ENCODE data around the gene GIMAP7. TPM values are rescaled to one million over a fixed set of nuclear protein-coding genes. Genes with fewer than 3 reads are reported as not detected.

GIMAP7 gene
- total RNA-seq, 2 donors from 2014 or later: 3.6 to 5.7 TPM

DNA sequence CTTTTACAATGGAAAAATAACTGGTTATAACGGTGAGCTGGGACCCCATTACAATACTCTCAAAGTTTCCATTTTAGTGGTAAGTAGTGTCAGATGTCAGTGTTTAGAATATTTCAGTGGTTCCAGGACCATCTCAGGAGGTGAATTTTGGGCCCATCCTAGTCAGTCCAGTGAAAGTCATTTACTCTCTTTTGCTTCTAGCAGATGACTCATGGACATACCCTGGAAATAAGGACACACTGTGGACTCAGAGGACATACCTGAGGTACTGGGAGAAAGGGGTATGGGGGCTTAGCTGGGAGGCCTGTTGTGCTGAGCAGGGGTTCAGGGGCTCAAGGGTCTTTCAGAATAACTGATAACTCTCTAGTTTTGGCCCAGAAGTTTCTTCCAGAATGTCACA, 51.9 kb downstream of the GIMAP7 start:
- Histone ChIP-seq H3K4me3 (no peak overlapping the region), H3K27me3 (no peaks in the 10 kb centered on the region)
- intact Hi-C loops (cut with DNase I): no loop called here

GRCh38 chr7:150567169-150567568, 52.5 kb downstream of the GIMAP7 start, which contains the start of gene GIMAP4:
TSS of gene GIMAP4 (plus strand) at chr7:150567390. CDS start at chr7:150569902, 2,512 bp downstream.
- Histone ChIP-seq H3K4me1 (no peaks in the 10 kb centered on the region), H3K36me3 (replicated peaks in 1 of 2; ENCODE audit: insufficient read depth in 1 of 2, low read depth in 2 of 2) (no peaks in the 10 kb centered on the region), H3K27me3 (no peaks in the 10 kb centered on the region), H3K4me3 (no peak within 1 kb of the TSS), H3K27ac (peak within 1 kb of the TSS in 1 of 4 donors; percentile 39), H3K9me3 (no peaks in the 10 kb centered on the region)
- 36 to 55% methylated on average over 9 of the region's 9 CpGs for WGBS, 2 donors
- ATAC-seq (no peak), DNase-seq (peak in 1 of 4 donors; percentile 19)
- no peak for TF ChIP-seq POLR2A (IDR thresholded peaks at IDR 0.05)
- TF ChIP-seq, protein P1, sequence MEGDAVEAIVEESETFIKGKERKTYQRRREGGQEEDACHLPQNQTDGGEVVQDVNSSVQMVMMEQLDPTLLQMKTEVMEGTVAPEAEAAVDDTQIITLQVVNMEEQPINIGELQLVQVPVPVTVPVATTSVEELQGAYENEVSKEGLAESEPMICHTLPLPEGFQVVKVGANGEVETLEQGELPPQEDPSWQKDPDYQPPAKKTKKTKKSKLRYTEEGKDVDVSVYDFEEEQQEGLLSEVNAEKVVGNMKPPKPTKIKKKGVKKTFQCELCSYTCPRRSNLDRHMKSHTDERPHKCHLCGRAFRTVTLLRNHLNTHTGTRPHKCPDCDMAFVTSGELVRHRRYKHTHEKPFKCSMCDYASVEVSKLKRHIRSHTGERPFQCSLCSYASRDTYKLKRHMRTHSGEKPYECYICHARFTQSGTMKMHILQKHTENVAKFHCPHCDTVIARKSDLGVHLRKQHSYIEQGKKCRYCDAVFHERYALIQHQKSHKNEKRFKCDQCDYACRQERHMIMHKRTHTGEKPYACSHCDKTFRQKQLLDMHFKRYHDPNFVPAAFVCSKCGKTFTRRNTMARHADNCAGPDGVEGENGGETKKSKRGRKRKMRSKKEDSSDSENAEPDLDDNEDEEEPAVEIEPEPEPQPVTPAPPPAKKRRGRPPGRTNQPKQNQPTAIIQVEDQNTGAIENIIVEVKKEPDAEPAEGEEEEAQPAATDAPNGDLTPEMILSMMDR (IDR thresholded peaks at IDR 0.05): no peak
- intact Hi-C loops (cut with DNase I): no loop called here

More for the DNA sequence above, 51.9 kb downstream of the GIMAP7 start:
- Histone ChIP-seq H3K4me1 (no peaks in the 10 kb centered on the region), H3K36me3 (replicated peaks in 1 of 2; ENCODE audit: insufficient read depth in 1 of 2, low read depth in 2 of 2) (no peaks in the 10 kb centered on the region), H3K27ac (no peak overlapping the region), H3K9me3 (no peaks in the 10 kb centered on the region)
- TF ChIP-seq, protein P1 (IDR thresholded peaks at IDR 0.05): no peak
- TF ChIP-seq POLR2A (IDR thresholded peaks at IDR 0.05): no peak
- DNase-seq: no peak
- 84 to 94% methylated on average over 1 of the region's 1 CpG for WGBS, 2 donors
- ATAC-seq: no peak

DNA sequence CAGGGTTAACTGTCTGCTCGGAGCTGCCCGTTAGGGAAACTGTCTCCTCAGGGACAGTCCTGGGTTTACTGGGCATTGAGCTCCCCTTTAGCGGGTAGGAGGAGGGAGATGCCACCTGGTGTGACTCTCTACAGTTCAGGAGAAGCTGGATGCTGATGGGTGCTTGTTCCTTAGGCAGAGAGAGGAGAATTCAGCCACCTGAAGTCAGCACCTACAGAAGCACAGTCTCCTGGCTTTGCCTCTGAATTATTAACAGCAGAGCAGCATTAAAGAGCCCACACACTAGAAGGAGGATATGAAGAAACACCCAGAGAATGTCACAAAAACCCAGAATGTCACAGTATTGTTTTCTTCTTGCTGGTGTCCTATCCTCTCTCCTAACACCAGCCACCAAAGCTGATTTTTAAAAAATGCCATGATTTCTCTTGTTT, 53.2 kb downstream of the GIMAP7 start:
- Histone ChIP-seq H3K4me1 (no peaks in the 10 kb centered on the region), H3K36me3 (replicated peaks in 1 of 2; ENCODE audit: insufficient read depth in 1 of 2, low read depth in 2 of 2) (no peaks in the 10 kb centered on the region), H3K27ac (peak overlapping the region in 1 of 4 donors; percentile 39), H3K9me3 (no peaks in the 10 kb centered on the region), H3K27me3 (no peaks in the 10 kb centered on the region), H3K4me3 (no peak overlapping the region)
- 33 to 38% methylated on average over 3 of the region's 3 CpGs for WGBS, 2 donors
- ATAC-seq (no peak), DNase-seq (no peak)
- no peak for TF ChIP-seq POLR2A (IDR thresholded peaks at IDR 0.05)
- TF ChIP-seq, protein P1 (IDR thresholded peaks at IDR 0.05): no peak
- intact Hi-C loops (cut with DNase I): no loop called here

- TF ChIP-seq, protein P1 (IDR thresholded peaks at IDR 0.05): no peak
- no peak for TF ChIP-seq POLR2A (IDR thresholded peaks at IDR 0.05)
- no peaks in the 10 kb centered on the region for H3K36me3 ChIP-seq (replicated peaks in 1 of 2; ENCODE audit: insufficient read depth in 1 of 2, low read depth in 2 of 2)
- no peaks in the 10 kb centered on the region for H3K4me1 ChIP-seq
- no peaks in the 10 kb centered on the region for H3K27me3 ChIP-seq
- intact Hi-C loops (cut with DNase I): no loop called here
- H3K4me3 ChIP-seq: no peak overlapping the region
- no peaks in the 10 kb centered on the region for H3K9me3 ChIP-seq
- DNase-seq: no peak
- H3K27ac ChIP-seq: peak overlapping the region in 1 of 4 donors; percentile 39
- 74 to 77% methylated on average over 2 of the region's 2 CpGs for WGBS, 2 donors
- no peak for ATAC-seq
Observed at GRCh38 chr7:150568714-150569113, 54.0 kb downstream of the GIMAP7 start.

DNA sequence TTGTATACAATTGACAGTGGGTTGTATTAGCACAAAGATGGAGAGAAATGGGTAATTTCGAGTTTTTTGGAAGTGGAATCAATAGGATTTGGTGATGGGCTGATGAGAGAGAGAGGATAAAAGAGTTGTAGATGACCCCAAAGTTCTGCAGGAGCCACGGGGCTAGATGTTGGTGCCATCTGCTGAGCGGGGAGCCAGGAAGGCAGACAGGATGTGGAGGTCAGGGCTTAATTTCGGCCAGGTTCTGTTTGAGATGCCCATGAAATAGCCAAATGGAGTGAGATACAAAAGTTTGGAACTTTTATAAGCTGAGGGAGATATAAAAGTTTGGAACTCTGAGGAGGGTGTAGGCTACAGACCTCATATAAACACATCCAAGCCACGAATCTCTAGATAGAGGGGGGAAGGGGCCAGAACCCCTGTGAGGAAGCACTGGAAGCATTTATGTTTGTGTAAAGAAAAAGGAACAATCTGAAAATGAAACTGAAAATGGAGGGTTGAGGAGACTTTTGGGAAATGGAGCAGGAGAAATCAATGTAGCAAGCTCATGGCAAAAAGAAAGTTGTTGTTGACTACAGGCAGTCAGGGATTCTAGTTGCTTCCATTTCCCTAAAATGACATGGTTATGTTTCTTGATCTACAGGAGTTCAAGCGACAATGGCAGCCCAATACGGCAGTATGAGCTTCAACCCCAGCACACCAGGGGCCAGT, 54.7 kb downstream of the GIMAP7 start:
- intact Hi-C loops (cut with DNase I): no loop called here
- H3K9me3 ChIP-seq: no peaks in the 10 kb centered on the region
- DNase-seq (no peak), ATAC-seq (no peak)
- H3K27ac ChIP-seq: peak overlapping the region in 1 of 4 donors; percentile 39
- WGBS, 2 donors: 50 to 63% methylated on average over 7 of the region's 7 CpGs
- H3K36me3 ChIP-seq (replicated peaks in 1 of 2; ENCODE audit: insufficient read depth in 1 of 2, low read depth in 2 of 2): no peaks in the 10 kb centered on the region
- H3K4me3 ChIP-seq: no peak overlapping the region
- no peaks in the 10 kb centered on the region for H3K4me1 ChIP-seq
- no peak for TF ChIP-seq POLR2A (IDR thresholded peaks at IDR 0.05)
- TF ChIP-seq, protein P1 (IDR thresholded peaks at IDR 0.05): no peak
- H3K27me3 ChIP-seq: no peaks in the 10 kb centered on the region

Measured in body of pancreas (tissue), 4 donors.